Right hindlimb (tissue), 1 donor: ENCODE data around the gene IRS2.
A peak's percentile ranks its signal among the peaks of the same experiment; 100 is the strongest.

Experiments
- DNase-seq: peaks from one replicate; pipeline ENCODE4 v3.0.0-alpha.2; 2018

Gene IRS2

GRCh38 chr13:109804654-109805053 lies 18.3 kb upstream of the IRS2 start:
- DNase-seq: no peak

GRCh38 chr13:109803825-109804224 lies 17.4 kb upstream of the IRS2 start:
- DNase-seq: no peak

- DNase-seq: no peak
Measured at GRCh38 chr13:109802936-109803335, 16.6 kb upstream of the IRS2 start.

GRCh38 chr13:109795011-109795410 lies 8.6 kb upstream of the IRS2 start:
- DNase-seq: no peak

GRCh38 chr13:109794095-109794494 lies 7.7 kb upstream of the IRS2 start:
- DNase-seq: no peak

- no peak for DNase-seq
Measured at GRCh38 chr13:109792416-109793059, 6.2 kb upstream of the IRS2 start.

- no peak for DNase-seq
Measured at GRCh38 chr13:109790942-109791605, 4.7 kb upstream of the IRS2 start.

GRCh38 chr13:109790086-109790485 lies 3.7 kb upstream of the IRS2 start:
- DNase-seq: no peak

- no peak for DNase-seq
Measured at GRCh38 chr13:109789262-109789661, 2.9 kb upstream of the IRS2 start.

- no peak for DNase-seq
Measured at GRCh38 chr13:109788372-109789111, 2.2 kb upstream of the IRS2 start.

GRCh38 chr13:109787135-109787954 lies 962 bp upstream of the IRS2 start:
- peak; percentile 69 for DNase-seq

- DNase-seq: no peak
Measured at GRCh38 chr13:109785892-109786450, 412 bp downstream of the IRS2 start.

GRCh38 chr13:109785141-109785891 lies 1.1 kb downstream of the IRS2 start:
- DNase-seq: peak; percentile 46

GRCh38 chr13:109784590-109785140 lies 1.7 kb downstream of the IRS2 start:
- peak; percentile 86 for DNase-seq

GRCh38 chr13:109783815-109784589 lies 2.4 kb downstream of the IRS2 start:
- no peak for DNase-seq

GRCh38 chr13:109783447-109783814 lies 3.0 kb downstream of the IRS2 start:
- DNase-seq: no peak

- no peak for DNase-seq
Measured at GRCh38 chr13:109782823-109783431, 3.5 kb downstream of the IRS2 start.

- DNase-seq: no peak
Measured at GRCh38 chr13:109782066-109782822, 4.1 kb downstream of the IRS2 start.

- DNase-seq: no peak
Measured at GRCh38 chr13:109781384-109782065, 4.9 kb downstream of the IRS2 start.
